HG02840 (cell line): ENCODE data around the gene HECW1.

Experiments used
- ATAC-seq: cut with Tn5 transposase; IDR thresholded peaks from one replicate; pipeline ENCODE4 v1.9.1; 2021; ENCODE audit warnings: mild to moderate bottlenecking, moderate library complexity, moderate number of reproducible peaks; ENCODE audit not compliant: unreplicated experiment, low FRiP score

HECW1 gene

GRCh38 chr7:43395351-43395750 lies 282.9 kb downstream of the HECW1 start:
- no peak for ATAC-seq

GRCh38 chr7:43396187-43396740 lies 283.8 kb downstream of the HECW1 start:
- ATAC-seq = no peak

- ATAC-seq = no peak
These were observed 286.4 kb downstream of the HECW1 start for GRCh38 chr7:43398831-43399230.

- ATAC-seq = no peak
These were observed 293.5 kb downstream of the HECW1 start for GRCh38 chr7:43405948-43406347.

GRCh38 chr7:43406961-43407360 lies 294.5 kb downstream of the HECW1 start:
- ATAC-seq = no peak

- no peak for ATAC-seq
These were observed 296.5 kb downstream of the HECW1 start for GRCh38 chr7:43408981-43409380.

- ATAC-seq = no peak
These were observed 305.0 kb downstream of the HECW1 start for GRCh38 chr7:43417455-43417854.

GRCh38 chr7:43430411-43430810 lies 318.0 kb downstream of the HECW1 start:
- ATAC-seq = no peak

- no peak for ATAC-seq
These were observed 318.7 kb downstream of the HECW1 start for GRCh38 chr7:43431020-43431595.

- ATAC-seq = no peak
These were observed 321.2 kb downstream of the HECW1 start for GRCh38 chr7:43433639-43434038.

- no peak for ATAC-seq
These were observed 324.6 kb downstream of the HECW1 start for GRCh38 chr7:43437001-43437400.

GRCh38 chr7:43438897-43439479 lies 326.5 kb downstream of the HECW1 start:
- no peak for ATAC-seq

GRCh38 chr7:43439631-43440401 lies 327.4 kb downstream of the HECW1 start:
- no peak for ATAC-seq

GRCh38 chr7:43441231-43442130 lies 329.0 kb downstream of the HECW1 start:
- no peak for ATAC-seq

GRCh38 chr7:43443381-43443780 lies 330.9 kb downstream of the HECW1 start:
- ATAC-seq = no peak

GRCh38 chr7:43444711-43445578 lies 332.5 kb downstream of the HECW1 start:
- ATAC-seq = no peak

GRCh38 chr7:43449577-43449976 lies 337.1 kb downstream of the HECW1 start:
- ATAC-seq = no peak

GRCh38 chr7:43450894-43451293 lies 338.4 kb downstream of the HECW1 start:
- no peak for ATAC-seq

- no peak for ATAC-seq
These were observed 342.6 kb downstream of the HECW1 start for GRCh38 chr7:43454936-43455518.
